ENCODE data around the gene ADPRS. TPM values are rescaled to one million over a fixed set of nuclear protein-coding genes. Genes with fewer than 3 reads are reported as not detected.
A peak's percentile ranks its signal among the peaks of the same experiment; 100 is the strongest.

The ADPRS gene
- 25.9 and 30.9 TPM in 2 replicates for total RNA-seq
- 25.3 and 33.9 TPM in 2 replicates for polyA plus RNA-seq
- 26.4 and 34.8 TPM in 2 replicates for polyA plus RNA-seq (2012)
- 31.6 and 33.3 TPM in 2 replicates for polyA minus RNA-seq (ENCODE audit: low replicate concordance)

GRCh38 chr1:36088577-36089392 is at the start of gene ADPRS:
ADPRS (plus strand) TSS chr1:36088892; CDS start chr1:36088905, 13 bp downstream.
- peak within 1 kb of the TSS; percentile 73 for H3K9ac ChIP-seq (ENCODE audit: insufficient read depth, low read length)
- H3K4me3 ChIP-seq (replicated peaks in 1 of 4; ENCODE audit: control extremely low read depth in 1 of 4, insufficient read depth in 1 of 4, low read depth in 3 of 4, low read length in 4 of 4) = peak within 1 kb of the TSS; percentile 83 to 98 (median 90)
- H2AFZ ChIP-seq (ENCODE audit: low read length) = peak within 1 kb of the TSS; percentile 94
- H3K4me1 ChIP-seq (ENCODE audit: control insufficient read depth, extremely low read depth, insufficient read depth, low read length) = peaks cover 8% of the 10 kb centered on the region
- no peaks in the 10 kb centered on the region for H4K20me1 ChIP-seq (ENCODE audit: control insufficient read depth, extremely low read depth, insufficient read depth, low read length)
- peak within 1 kb of the TSS; percentile 87 for H3K27ac ChIP-seq (ENCODE audit: insufficient read depth, low read length)
- TF ChIP-seq CTCF (conservative IDR thresholded peaks at IDR 0.05 in 1 of 2, IDR thresholded peaks at IDR 0.05 in 1 of 2; ENCODE audit: low read depth in 1 of 2, low read length in 2 of 2) (peak; percentile 85 to 91), EZH2 (IDR thresholded peaks at IDR 0.05; ENCODE audit: low read length, missing control alignments) (no peak)
- peak; percentile 91 for DNase-seq (ENCODE audit: low read depth in 2 of 2)
- peaks cover 22% of the 10 kb centered on the region for H3K36me3 ChIP-seq (ENCODE audit: control insufficient read depth, insufficient read depth, low read length)
- no peaks in the 10 kb centered on the region for H3K27me3 ChIP-seq (ENCODE audit: control insufficient read depth, insufficient read depth, low read length)
- H3K79me2 ChIP-seq (ENCODE audit: control insufficient read depth, insufficient read depth, low read length) = peaks cover 26% of the 10 kb centered on the region
- peak within 1 kb of the TSS; percentile 100 for H3K4me2 ChIP-seq (ENCODE audit: extremely low read depth, insufficient read depth, low read length)
- no peaks in the 10 kb centered on the region for H3K9me3 ChIP-seq (ENCODE audit: control insufficient read depth, insufficient read depth, low read depth, low read length)

GRCh38 chr1:36040238-36040637 is 48.5 kb upstream of the ADPRS start:
- TF ChIP-seq EZH2 (IDR thresholded peaks at IDR 0.05; ENCODE audit: low read length, missing control alignments) = no peak
- TF ChIP-seq CTCF (conservative IDR thresholded peaks at IDR 0.05 in 1 of 2, IDR thresholded peaks at IDR 0.05 in 1 of 2; ENCODE audit: low read depth in 1 of 2, low read length in 2 of 2) = no peak
- no peaks in the 10 kb centered on the region for H3K9me3 ChIP-seq (ENCODE audit: control insufficient read depth, insufficient read depth, low read depth, low read length)
- no peak overlapping the region for H3K4me3 ChIP-seq (replicated peaks in 1 of 4; ENCODE audit: control extremely low read depth in 1 of 4, insufficient read depth in 1 of 4, low read depth in 3 of 4, low read length in 4 of 4)
- no peak overlapping the region for H3K4me2 ChIP-seq (ENCODE audit: extremely low read depth, insufficient read depth, low read length)
- peaks cover 2% of the 10 kb centered on the region for H3K36me3 ChIP-seq (ENCODE audit: control insufficient read depth, insufficient read depth, low read length)
- H3K27ac ChIP-seq (ENCODE audit: insufficient read depth, low read length) = no peak overlapping the region
- H4K20me1 ChIP-seq (ENCODE audit: control insufficient read depth, extremely low read depth, insufficient read depth, low read length) = no peaks in the 10 kb centered on the region
- no peak overlapping the region for H3K9ac ChIP-seq (ENCODE audit: insufficient read depth, low read length)
- H3K79me2 ChIP-seq (ENCODE audit: control insufficient read depth, insufficient read depth, low read length) = no peaks in the 10 kb centered on the region
- no peaks in the 10 kb centered on the region for H3K27me3 ChIP-seq (ENCODE audit: control insufficient read depth, insufficient read depth, low read length)
- no peaks in the 10 kb centered on the region for H3K4me1 ChIP-seq (ENCODE audit: control insufficient read depth, extremely low read depth, insufficient read depth, low read length)
- DNase-seq (ENCODE audit: low read depth in 2 of 2) = no peak
- no peak overlapping the region for H2AFZ ChIP-seq (ENCODE audit: low read length)

GRCh38 chr1:36051821-36052220 is 36.9 kb upstream of the ADPRS start:
- H2AFZ ChIP-seq (ENCODE audit: low read length) = no peak overlapping the region
- no peak for DNase-seq (ENCODE audit: low read depth in 2 of 2)
- H3K27ac ChIP-seq (ENCODE audit: insufficient read depth, low read length) = no peak overlapping the region
- H3K4me3 ChIP-seq (replicated peaks in 1 of 4; ENCODE audit: control extremely low read depth in 1 of 4, insufficient read depth in 1 of 4, low read depth in 3 of 4, low read length in 4 of 4) = no peak overlapping the region
- no peaks in the 10 kb centered on the region for H3K9me3 ChIP-seq (ENCODE audit: control insufficient read depth, insufficient read depth, low read depth, low read length)
- H3K4me1 ChIP-seq (ENCODE audit: control insufficient read depth, extremely low read depth, insufficient read depth, low read length) = no peaks in the 10 kb centered on the region
- H3K4me2 ChIP-seq (ENCODE audit: extremely low read depth, insufficient read depth, low read length) = no peak overlapping the region
- no peaks in the 10 kb centered on the region for H3K79me2 ChIP-seq (ENCODE audit: control insufficient read depth, insufficient read depth, low read length)
- H3K9ac ChIP-seq (ENCODE audit: insufficient read depth, low read length) = no peak overlapping the region
- H4K20me1 ChIP-seq (ENCODE audit: control insufficient read depth, extremely low read depth, insufficient read depth, low read length) = no peaks in the 10 kb centered on the region
- no peaks in the 10 kb centered on the region for H3K27me3 ChIP-seq (ENCODE audit: control insufficient read depth, insufficient read depth, low read length)
- H3K36me3 ChIP-seq (ENCODE audit: control insufficient read depth, insufficient read depth, low read length) = no peaks in the 10 kb centered on the region
- TF ChIP-seq CTCF (conservative IDR thresholded peaks at IDR 0.05 in 1 of 2, IDR thresholded peaks at IDR 0.05 in 1 of 2; ENCODE audit: low read depth in 1 of 2, low read length in 2 of 2) (no peak), EZH2 (IDR thresholded peaks at IDR 0.05; ENCODE audit: low read length, missing control alignments) (no peak)
